ENCODE data around the gene NAALADL2. TPM values are rescaled to one million over a fixed set of nuclear protein-coding genes. Genes with fewer than 3 reads are reported as not detected.

NAALADL2 gene
- total RNA-seq, 1 experiment from 2014 or later, result 1.6 TPM

DNA sequence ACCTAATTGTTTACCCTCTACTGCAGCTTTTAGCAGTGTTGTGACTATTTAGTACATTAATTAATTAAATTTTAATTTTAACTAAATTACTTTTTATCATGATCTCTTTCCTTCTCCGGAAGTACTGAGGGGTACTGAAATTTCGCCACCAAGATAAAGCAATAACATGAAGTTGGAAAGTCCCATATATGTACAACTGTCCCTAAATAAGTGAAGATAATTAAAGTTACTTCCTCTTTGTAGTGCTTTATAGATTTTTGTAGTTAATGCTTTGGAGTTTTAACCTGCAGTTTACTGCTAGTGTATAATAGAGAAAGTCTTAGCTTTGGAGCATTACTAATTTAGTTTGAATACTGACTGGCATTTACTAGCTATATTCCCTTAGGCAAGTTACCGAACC, 325.3 kb downstream of the NAALADL2 start:
- Histone ChIP-seq H2BK15ac (ENCODE audit: low read depth, low read length) (no peak overlapping the region), H3K9me3 (ENCODE audit: control insufficient read depth, low read depth, low read length) (no peaks in the 10 kb centered on the region), H3T11ph (ENCODE audit: low read length) (no peak overlapping the region), H4K5ac (ENCODE audit: insufficient read length, low read depth, low read length) (no peak overlapping the region), H2BK120ac (ENCODE audit: low read depth, low read length, poor library complexity, severe bottlenecking) (no peak overlapping the region), H4K20me1 (ENCODE audit: control insufficient read depth, insufficient read depth, insufficient read length) (no peaks in the 10 kb centered on the region), H3K23me2 (ENCODE audit: insufficient read length, low read depth, low read length, poor library complexity, severe bottlenecking) (no peaks in the 10 kb centered on the region), H3K23ac (ENCODE audit: insufficient read length, low read depth, low read length) (no peak overlapping the region), H2AK5ac (ENCODE audit: insufficient read length, low read length) (no peak overlapping the region), H2BK20ac (ENCODE audit: low read depth, low read length, poor library complexity, severe bottlenecking) (no peak overlapping the region), H3K14ac (ENCODE audit: insufficient read depth, low read length) (no peak overlapping the region), H2BK12ac (ENCODE audit: insufficient read length, low read depth, low read length) (no peak overlapping the region), H4K91ac (ENCODE audit: insufficient read length, low read depth, low read length) (no peak overlapping the region), H2BK5ac (ENCODE audit: insufficient read length, low read length) (no peak overlapping the region), H3K79me2 (ENCODE audit: insufficient read depth, low read length) (no peaks in the 10 kb centered on the region), H2AFZ (ENCODE audit: low read length) (no peak overlapping the region), H3K4me1 (ENCODE audit: insufficient read depth, low read length) (no peaks in the 10 kb centered on the region), H3K18ac (ENCODE audit: insufficient read length, low read depth, low read length) (no peak overlapping the region), H4K8ac (replicated peaks; ENCODE audit: insufficient read length, low read depth, low read length) (no peak overlapping the region), H3K4me2 (ENCODE audit: insufficient read depth, insufficient read length, low read length) (no peak overlapping the region), H3K4ac (ENCODE audit: low read depth, low read length) (no peak overlapping the region), H3K79me1 (ENCODE audit: insufficient read depth, low read depth, low read length, poor library complexity, severe bottlenecking) (no peaks in the 10 kb centered on the region), H3K9ac (ENCODE audit: extremely low read depth, insufficient read length, low read length) (no peak overlapping the region), H3K27ac (ENCODE audit: insufficient read length, low read depth, low read length) (no peak overlapping the region), H3K56ac (ENCODE audit: insufficient read length, low read depth, low read length) (no peak overlapping the region), H3K27me3 (ENCODE audit: insufficient read depth, low read length) (no peaks in the 10 kb centered on the region)
- Mint-ChIP-seq H3K27me3 (ENCODE audit: low read depth) (no peaks in the 10 kb centered on the region), H3K4me1 (0 out of 4 replicates have a peak, but pooled peaks cover 0 to 3% of the 10 kb centered on the region in 2 experiments), H3K9me3 (peaks cover 0 to 5% of the 10 kb centered on the region in 2 experiments; a peak in 2 of 5 replicates), H3K27ac (no peak overlapping the region), H3K36me3 (ENCODE audit: insufficient read depth in 1 of 3, low read depth in 3 of 3) (no peaks in the 10 kb centered on the region), H3K4me3 (no peak overlapping the region)
- WGBS (ENCODE audit: extremely low coverage, insufficient read length, low lambda C conversion rate), result no CpG with 5 or more reads among the region's 3 CpGs
- no peak for TF ChIP-seq CTCF (conservative IDR thresholded peaks at IDR 0.05)
- DNase-seq, result no peak

Data from H9 (cell line).